ENCODE data around the gene PAQR6.

Gene PAQR6

GRCh38 chr1:156286061-156286460 is 38.2 kb upstream of the PAQR6 start:
- DNase-seq (ENCODE audit: low read depth): no peak
- H3K4me3 ChIP-seq (ENCODE audit: low read length): no peak overlapping the region

GRCh38 chr1:156285437-156285836 is 37.6 kb upstream of the PAQR6 start:
- no peak for TF ChIP-seq CTCF (conservative IDR thresholded peaks at IDR 0.05; ENCODE audit: low read depth, low read length)
- no peak for DNase-seq (ENCODE audit: low read depth)
- H3K4me3 ChIP-seq (ENCODE audit: low read length): no peak overlapping the region

More at GRCh38 chr1:156286061-156286460, 38.2 kb upstream of the PAQR6 start:
- TF ChIP-seq CTCF (conservative IDR thresholded peaks at IDR 0.05; ENCODE audit: low read depth, low read length): no peak

GRCh38 chr1:156284757-156285156 is 36.9 kb upstream of the PAQR6 start:
- no peak for TF ChIP-seq CTCF (conservative IDR thresholded peaks at IDR 0.05; ENCODE audit: low read depth, low read length)
- no peak overlapping the region for H3K4me3 ChIP-seq (ENCODE audit: low read length)
- no peak for DNase-seq (ENCODE audit: low read depth)

GRCh38 chr1:156284112-156284511 is 36.3 kb upstream of the PAQR6 start, which contains the start of gene TMEM79:
TMEM79 (plus strand) TSS chr1:156284325; CDS start chr1:156285227, 902 bp downstream.
- TF ChIP-seq CTCF (conservative IDR thresholded peaks at IDR 0.05; ENCODE audit: low read depth, low read length): no peak
- no peak for DNase-seq (ENCODE audit: low read depth)
- peak within 1 kb of the TSS; percentile 81 for H3K4me3 ChIP-seq (ENCODE audit: low read length)

GRCh38 chr1:156283521-156283920 is 35.7 kb upstream of the PAQR6 start:
- DNase-seq (ENCODE audit: low read depth): no peak
- no peak for TF ChIP-seq CTCF (conservative IDR thresholded peaks at IDR 0.05; ENCODE audit: low read depth, low read length)
- H3K4me3 ChIP-seq (ENCODE audit: low read length): peak overlapping the region; percentile 81

- DNase-seq (ENCODE audit: low read depth): peak; percentile 97
- no peak for TF ChIP-seq CTCF (conservative IDR thresholded peaks at IDR 0.05; ENCODE audit: low read depth, low read length)
Measured at GRCh38 chr1:156282479-156283222, 34.8 kb upstream of the PAQR6 start, which contains the start of gene SMG5. SMG5 (minus strand) TSS chr1:156282825; CDS start chr1:156282680, 145 bp downstream.

More at GRCh38 chr1:156282479-156283222, 34.8 kb upstream of the PAQR6 start, which contains the start of gene SMG5:
- peak within 1 kb of the TSS; percentile 81 for H3K4me3 ChIP-seq (ENCODE audit: low read length)
